ENCODE data around the gene SLC44A4.

DNA sequence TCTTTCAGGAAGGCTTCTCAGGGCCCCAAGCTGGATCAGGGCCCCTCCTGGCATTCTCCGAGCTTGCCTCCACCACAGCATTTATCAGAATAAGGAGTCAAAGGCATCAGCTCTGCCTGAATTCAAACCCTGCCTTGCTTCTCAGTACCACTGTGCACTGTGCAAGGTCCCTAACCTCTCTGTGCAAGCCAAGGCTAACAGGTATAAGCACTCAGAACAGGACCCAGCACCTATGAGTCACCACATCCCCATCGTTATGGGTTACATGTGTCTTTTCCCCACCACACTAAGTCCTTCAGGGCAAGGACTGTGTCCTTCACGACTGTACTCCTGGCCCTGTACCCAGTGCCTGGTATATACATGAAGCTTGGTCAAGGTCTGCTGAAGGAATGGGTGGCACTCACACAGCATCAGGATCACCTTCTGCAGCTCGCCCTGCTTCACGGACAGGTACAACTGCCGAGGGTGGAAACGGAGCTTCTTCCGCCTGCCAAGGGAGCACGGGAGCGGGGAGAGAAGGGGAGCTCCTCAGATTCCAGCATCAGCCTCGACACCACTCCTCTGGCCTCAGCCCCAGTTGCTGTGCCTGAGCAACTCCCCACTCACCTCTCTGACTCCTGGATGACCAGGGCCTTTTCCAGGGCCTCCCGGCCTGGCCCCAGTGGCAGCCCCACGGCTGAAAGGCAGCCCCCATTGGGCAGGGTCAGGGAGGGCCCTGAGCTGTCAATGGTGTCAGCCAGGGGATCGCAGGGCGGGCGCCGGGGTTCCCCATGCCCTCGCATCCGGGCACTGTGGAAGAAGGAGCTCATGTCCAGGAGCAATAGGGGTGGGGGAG lies 8.6 kb upstream of the SLC44A4 start:
- no peak for TF ChIP-seq POLR2A (IDR thresholded peaks at IDR 0.05)
- TF ChIP-seq, protein P1, sequence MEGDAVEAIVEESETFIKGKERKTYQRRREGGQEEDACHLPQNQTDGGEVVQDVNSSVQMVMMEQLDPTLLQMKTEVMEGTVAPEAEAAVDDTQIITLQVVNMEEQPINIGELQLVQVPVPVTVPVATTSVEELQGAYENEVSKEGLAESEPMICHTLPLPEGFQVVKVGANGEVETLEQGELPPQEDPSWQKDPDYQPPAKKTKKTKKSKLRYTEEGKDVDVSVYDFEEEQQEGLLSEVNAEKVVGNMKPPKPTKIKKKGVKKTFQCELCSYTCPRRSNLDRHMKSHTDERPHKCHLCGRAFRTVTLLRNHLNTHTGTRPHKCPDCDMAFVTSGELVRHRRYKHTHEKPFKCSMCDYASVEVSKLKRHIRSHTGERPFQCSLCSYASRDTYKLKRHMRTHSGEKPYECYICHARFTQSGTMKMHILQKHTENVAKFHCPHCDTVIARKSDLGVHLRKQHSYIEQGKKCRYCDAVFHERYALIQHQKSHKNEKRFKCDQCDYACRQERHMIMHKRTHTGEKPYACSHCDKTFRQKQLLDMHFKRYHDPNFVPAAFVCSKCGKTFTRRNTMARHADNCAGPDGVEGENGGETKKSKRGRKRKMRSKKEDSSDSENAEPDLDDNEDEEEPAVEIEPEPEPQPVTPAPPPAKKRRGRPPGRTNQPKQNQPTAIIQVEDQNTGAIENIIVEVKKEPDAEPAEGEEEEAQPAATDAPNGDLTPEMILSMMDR (IDR thresholded peaks at IDR 0.05 in 4 of 5, conservative IDR thresholded peaks at IDR 0.05 in 1 of 5), result no peak
